Liver (tissue), 3 donors: ENCODE results near the gene RTL1.

Experiments used
- EGR1 ChIP-seq, 2 donors: IDR thresholded peaks; 2 replicates each; pipeline ENCODE4 v1.6.1; 2016 to 2018; ENCODE audit warnings: antibody characterized with exemption in 2 of 2, low read depth in 2 of 2
- FOXA1 ChIP-seq: IDR thresholded peaks from 2 replicates; pipeline ENCODE4 v1.6.1; 2016; ENCODE audit warnings: antibody characterized with exemption
- GABPA ChIP-seq, 2 donors: IDR thresholded peaks in 1 of 2; conservative IDR thresholded peaks in 1 of 2; 2 replicates each; pipeline ENCODE4 v1.6.1; 2016; ENCODE audit warnings: antibody characterized with exemption in 2 of 2, mild to moderate bottlenecking in 1 of 2, moderate library complexity in 1 of 2
- JUND ChIP-seq, 2 donors: IDR thresholded peaks; 2 replicates each; pipeline ENCODE4 v1.6.1; 2016; ENCODE audit warnings: antibody characterized with exemption in 2 of 2
- RAD21 ChIP-seq, 2 donors: IDR thresholded peaks; 2 replicates each; pipeline ENCODE4 v1.6.1; 2016; ENCODE audit warnings: antibody characterized with exemption in 2 of 2, mild to moderate bottlenecking in 2 of 2
- SP1 ChIP-seq: IDR thresholded peaks from 2 replicates; pipeline ENCODE4 v1.6.1; 2018; ENCODE audit warnings: antibody characterized with exemption, mild to moderate bottlenecking
- TAF1 ChIP-seq: conservative IDR thresholded peaks from 2 replicates; pipeline ENCODE4 v1.6.1; 2016; ENCODE audit warnings: antibody characterized with exemption, mild to moderate bottlenecking
- YY1 ChIP-seq: IDR thresholded peaks from 2 replicates; pipeline ENCODE4 v1.6.1; 2016; ENCODE audit warnings: antibody characterized with exemption, mild to moderate bottlenecking
- TF ChIP-seq, protein P1 (sequence below): fragments of 150-350 bp; IDR thresholded peaks from 2 replicates; pipeline ENCODE4 v1.5.1; 2017; ENCODE audit warnings: improper control_type of control experiment, low read depth, low read length; ENCODE audit not compliant: missing input control
- TF ChIP-seq, protein P2 (sequence below): IDR thresholded peaks from 2 replicates; pipeline ENCODE4 v1.6.1; 2016; ENCODE audit warnings: antibody characterized with exemption
- TF ChIP-seq, protein P3 (sequence below): IDR thresholded peaks from 2 replicates; pipeline ENCODE4 v1.6.1; 2016; ENCODE audit warnings: antibody characterized with exemption
- TF ChIP-seq, protein P4 (sequence below): IDR thresholded peaks from 2 replicates; pipeline ENCODE4 v1.6.1; 2016; ENCODE audit warnings: antibody characterized with exemption
- donor health status: healthy.
- donor health status: healthy.

DNA sequence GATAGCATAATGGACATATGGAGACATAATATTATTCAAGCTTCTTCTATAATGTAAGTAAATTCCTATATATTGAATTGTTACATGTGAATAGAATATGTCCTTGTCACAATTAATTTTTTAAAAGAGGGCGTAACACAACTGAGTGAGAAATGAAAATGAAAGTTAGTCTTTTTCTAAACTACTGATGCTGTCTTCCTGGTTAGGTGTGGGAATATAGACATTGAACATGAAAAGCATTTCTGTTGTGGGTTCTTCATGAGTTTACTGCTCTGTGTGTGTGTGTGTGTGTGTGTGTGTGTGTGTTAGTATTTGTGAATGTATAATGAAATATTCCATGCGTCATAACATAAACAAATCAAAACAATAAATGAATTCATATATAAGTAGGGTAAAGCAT, 40.5 kb upstream of the RTL1 start:
- TF ChIP-seq SP1, result no peak
- TF ChIP-seq, protein P1, sequence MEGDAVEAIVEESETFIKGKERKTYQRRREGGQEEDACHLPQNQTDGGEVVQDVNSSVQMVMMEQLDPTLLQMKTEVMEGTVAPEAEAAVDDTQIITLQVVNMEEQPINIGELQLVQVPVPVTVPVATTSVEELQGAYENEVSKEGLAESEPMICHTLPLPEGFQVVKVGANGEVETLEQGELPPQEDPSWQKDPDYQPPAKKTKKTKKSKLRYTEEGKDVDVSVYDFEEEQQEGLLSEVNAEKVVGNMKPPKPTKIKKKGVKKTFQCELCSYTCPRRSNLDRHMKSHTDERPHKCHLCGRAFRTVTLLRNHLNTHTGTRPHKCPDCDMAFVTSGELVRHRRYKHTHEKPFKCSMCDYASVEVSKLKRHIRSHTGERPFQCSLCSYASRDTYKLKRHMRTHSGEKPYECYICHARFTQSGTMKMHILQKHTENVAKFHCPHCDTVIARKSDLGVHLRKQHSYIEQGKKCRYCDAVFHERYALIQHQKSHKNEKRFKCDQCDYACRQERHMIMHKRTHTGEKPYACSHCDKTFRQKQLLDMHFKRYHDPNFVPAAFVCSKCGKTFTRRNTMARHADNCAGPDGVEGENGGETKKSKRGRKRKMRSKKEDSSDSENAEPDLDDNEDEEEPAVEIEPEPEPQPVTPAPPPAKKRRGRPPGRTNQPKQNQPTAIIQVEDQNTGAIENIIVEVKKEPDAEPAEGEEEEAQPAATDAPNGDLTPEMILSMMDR, result no peak
- no peak for TF ChIP-seq TAF1
- no peak for TF ChIP-seq JUND (IDR thresholded peaks at IDR 0.05)
- TF ChIP-seq YY1, result no peak
- TF ChIP-seq, protein P2, sequence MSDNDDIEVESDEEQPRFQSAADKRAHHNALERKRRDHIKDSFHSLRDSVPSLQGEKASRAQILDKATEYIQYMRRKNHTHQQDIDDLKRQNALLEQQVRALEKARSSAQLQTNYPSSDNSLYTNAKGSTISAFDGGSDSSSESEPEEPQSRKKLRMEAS, result no peak
- no peak for TF ChIP-seq EGR1 (IDR thresholded peaks at IDR 0.05; ENCODE audit: low read depth in 2 of 2)
- no peak for TF ChIP-seq GABPA (IDR thresholded peaks at IDR 0.05 in 1 of 2, conservative IDR thresholded peaks at IDR 0.05 in 1 of 2)
- TF ChIP-seq, protein P3, sequence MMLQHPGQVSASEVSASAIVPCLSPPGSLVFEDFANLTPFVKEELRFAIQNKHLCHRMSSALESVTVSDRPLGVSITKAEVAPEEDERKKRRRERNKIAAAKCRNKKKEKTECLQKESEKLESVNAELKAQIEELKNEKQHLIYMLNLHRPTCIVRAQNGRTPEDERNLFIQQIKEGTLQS, result no peak
- TF ChIP-seq RAD21 (IDR thresholded peaks at IDR 0.05), result no peak
- TF ChIP-seq FOXA1, result no peak
- TF ChIP-seq, protein P4, sequence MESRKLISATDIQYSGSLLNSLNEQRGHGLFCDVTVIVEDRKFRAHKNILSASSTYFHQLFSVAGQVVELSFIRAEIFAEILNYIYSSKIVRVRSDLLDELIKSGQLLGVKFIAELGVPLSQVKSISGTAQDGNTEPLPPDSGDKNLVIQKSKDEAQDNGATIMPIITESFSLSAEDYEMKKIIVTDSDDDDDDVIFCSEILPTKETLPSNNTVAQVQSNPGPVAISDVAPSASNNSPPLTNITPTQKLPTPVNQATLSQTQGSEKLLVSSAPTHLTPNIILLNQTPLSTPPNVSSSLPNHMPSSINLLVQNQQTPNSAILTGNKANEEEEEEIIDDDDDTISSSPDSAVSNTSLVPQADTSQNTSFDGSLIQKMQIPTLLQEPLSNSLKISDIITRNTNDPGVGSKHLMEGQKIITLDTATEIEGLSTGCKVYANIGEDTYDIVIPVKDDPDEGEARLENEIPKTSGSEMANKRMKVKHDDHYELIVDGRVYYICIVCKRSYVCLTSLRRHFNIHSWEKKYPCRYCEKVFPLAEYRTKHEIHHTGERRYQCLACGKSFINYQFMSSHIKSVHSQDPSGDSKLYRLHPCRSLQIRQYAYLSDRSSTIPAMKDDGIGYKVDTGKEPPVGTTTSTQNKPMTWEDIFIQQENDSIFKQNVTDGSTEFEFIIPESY, result no peak
